GM19395 (cell line): ENCODE measurements around the gene NEURL1.
"Not testable (repeated sequence)": the region's sequence is repeated elsewhere in the genome, so short reads cannot be mapped to it uniquely, and the experiment has no call there.

ENCODE experiments used
- ATAC-seq: cut with Tn5 transposase; IDR thresholded peaks from one replicate; pipeline ENCODE4 v1.9.1; 2021; ENCODE audit warnings: mild to moderate bottlenecking, moderate library complexity; ENCODE audit not compliant: unreplicated experiment

Gene NEURL1

DNA sequence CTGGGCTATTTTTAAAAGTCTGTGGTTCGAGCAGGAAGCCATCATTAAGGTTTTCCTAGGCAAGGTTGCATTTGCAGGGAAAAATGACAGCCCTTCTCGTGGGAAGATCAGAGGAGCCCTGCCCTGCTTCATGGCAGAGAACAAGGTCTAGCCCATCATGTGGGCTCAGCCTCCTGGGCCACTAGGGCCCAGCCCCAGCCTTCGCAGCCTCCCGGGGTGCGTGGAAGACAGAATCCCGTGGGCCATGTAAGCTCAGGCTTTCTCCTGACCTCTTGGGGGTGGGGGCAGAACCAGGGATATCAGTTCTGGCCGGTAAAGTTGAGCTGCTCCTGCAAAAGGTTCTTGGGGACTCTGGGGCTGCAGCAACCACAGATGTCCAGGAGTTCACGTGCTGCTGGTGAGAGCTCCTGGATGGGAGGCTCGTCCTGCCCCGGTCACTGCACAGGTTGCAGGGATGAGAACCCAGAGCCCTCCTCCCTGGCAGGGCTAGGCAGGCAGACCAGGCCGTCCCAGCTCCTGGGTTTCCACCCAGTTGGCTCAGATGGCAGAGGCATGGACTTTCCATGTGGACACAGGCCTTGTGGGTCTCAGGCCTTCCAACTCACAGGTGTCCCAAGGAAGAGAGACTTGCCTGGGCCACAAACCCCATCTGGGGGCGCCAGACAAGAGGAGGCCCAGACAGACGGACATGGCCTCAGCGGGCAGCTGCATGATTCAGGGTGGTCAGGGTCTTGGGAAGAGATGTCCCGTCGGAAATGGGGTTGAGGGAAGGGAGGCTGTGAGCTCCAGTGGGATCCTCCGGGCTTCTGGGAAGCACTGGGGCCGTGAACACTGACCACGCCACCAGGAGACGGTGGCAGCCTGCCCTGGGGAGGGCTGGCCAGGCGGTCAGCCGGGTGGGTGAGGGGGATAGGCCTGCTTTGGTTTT, 126.2 kb downstream of the NEURL1 start:
- ATAC-seq: no peak

DNA sequence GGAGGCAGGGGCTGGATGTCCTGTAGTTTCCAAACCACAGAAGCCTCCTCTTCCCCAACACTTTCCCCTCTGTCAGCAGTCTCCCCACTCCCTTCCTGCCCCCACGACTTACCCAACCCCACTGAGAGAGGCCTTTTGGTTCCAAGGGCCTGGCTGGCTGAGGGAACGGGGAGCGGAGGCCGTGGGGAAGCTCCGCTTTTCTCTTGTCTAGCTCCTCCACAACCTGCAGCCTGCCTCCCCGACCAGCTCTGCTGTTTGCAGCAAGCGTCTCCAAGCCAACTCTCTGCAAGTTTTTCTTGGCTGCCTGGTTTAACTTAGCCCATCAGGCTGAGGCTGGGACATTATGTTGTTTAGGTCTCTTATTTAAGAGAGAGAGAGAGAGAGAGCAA, 126.8 kb downstream of the NEURL1 start:
- no peak for ATAC-seq

DNA sequence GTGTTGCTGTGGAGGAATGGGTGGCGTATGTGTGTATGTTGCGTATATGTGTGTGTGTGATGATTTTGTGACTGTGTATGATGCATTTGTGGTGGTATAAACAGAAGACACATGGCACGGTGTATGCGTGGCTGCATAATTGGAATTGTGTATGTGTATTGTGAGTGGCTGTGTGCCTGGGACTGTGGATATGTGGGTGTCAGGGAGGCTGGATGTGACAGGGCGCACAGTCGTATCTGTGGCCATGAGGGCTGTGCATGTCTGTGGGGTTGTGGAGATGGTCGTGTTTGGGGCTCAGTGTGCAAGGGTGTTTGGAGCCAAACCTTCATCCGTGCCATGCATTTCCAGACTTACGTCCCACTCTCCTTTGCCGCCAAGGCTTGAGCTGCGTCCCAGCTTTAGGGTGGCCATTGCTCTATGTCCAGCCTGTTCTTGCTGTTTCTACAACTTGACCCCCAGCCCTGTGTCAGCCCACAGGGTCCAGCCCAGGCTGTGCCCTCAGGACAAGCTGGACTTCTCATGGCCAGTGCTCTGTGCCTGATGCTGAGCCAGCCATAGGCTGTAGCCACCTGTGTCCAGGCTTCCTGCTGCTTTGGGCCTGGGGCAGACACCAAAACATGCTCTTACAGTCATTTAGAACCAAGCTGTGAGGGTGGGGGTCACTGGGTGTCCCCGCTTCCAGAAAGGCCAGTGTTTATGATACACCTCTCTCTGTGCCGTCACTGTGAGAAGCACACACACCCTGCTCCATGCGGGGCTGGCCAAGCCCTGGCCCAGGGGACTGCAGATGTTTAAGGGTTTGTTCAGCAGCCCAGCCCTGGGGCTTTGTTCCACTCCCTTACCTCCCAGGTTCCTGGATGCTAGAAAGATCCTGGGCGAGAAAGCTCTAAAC, 127.6 kb downstream of the NEURL1 start:
- ATAC-seq: no peak

DNA sequence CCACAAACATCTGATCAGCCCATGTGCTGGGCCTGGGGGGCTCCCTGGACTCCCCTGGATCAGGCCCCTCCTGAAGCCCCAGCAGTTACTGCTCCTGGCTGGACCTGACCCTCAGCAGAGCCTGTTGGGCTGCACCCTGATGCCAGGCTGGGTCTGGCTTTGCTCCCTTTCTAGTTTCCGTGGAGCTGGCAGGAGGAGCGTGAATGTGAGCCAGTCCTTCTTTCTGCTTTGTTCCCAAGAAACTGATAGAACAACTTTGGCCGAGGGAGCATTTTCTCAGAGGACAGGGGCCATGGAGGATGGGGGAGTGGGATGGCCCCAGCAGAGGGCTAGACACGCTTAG, 128.2 kb downstream of the NEURL1 start:
- no peak for ATAC-seq

DNA sequence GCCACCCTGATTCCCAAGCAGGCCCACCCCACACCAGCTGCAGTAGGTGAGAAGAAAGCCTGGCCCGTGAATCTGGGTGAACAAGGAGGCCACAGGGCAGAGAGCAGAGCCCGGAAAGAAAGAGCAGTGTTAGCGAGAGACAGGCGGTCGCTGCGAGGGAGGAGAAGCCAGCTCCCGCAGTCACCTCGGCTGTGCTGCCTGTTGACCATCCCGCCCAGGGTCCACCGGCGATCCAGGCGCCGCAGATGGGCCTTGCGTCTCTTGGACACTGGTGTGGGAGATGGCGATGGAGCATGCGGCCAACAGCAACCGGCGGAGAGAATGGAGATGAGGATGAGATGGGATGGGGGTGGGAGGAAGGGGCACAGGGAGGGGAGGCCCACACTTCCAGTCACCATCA, 128.8 kb downstream of the NEURL1 start:
- no peak for ATAC-seq

DNA sequence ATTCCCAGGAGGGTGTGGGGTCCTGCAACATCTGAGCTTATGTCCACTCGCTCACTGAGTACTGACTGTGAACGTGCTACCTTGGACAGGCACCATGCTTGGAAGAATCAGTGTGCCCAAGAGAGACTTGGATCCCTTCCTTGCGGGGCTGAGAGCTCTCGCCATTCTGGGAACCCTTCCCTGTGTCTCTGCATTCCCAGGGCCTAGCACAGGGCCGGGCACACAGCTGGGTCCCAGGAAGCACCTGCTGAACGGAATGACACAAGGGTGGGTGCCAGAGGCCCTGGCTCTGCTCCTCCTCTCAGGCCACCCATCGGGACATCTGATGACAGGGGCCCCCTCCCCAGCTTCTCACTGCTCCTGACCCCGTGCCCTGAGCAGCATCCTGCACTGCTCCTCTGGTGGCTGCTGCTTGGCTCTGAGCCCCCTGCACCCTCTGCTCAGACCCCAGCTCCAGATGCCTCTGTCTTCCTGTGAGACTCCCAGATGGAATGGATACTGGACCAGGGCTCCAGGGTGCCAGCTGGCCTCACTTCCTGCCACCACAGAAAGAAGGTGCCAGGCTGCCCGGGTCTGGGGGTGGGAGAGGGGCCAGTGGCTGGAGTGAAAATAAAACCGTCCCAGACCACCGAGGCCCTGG, 129.6 kb downstream of the NEURL1 start:
- no peak for ATAC-seq

DNA sequence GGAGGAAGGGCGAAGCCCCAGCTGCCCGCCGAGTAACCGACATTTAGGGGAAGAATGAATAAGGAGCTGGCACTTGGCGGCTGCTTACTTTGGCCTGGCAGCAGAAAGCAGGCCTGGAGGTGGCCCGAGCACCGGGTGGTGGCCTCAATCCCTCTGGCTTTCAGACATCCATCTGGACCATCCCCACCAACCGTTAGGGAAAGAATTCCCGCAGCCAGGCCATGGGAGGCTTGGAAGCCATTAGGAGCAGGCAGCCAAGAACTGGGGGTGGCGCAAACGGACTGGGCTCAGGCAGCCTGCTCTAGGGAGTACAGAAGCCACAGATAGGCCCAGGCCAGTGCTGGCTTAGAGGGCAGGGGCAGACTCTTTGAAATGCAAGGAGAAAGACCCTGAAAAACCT, 132.7 kb downstream of the NEURL1 start:
- ATAC-seq: no peak

DNA sequence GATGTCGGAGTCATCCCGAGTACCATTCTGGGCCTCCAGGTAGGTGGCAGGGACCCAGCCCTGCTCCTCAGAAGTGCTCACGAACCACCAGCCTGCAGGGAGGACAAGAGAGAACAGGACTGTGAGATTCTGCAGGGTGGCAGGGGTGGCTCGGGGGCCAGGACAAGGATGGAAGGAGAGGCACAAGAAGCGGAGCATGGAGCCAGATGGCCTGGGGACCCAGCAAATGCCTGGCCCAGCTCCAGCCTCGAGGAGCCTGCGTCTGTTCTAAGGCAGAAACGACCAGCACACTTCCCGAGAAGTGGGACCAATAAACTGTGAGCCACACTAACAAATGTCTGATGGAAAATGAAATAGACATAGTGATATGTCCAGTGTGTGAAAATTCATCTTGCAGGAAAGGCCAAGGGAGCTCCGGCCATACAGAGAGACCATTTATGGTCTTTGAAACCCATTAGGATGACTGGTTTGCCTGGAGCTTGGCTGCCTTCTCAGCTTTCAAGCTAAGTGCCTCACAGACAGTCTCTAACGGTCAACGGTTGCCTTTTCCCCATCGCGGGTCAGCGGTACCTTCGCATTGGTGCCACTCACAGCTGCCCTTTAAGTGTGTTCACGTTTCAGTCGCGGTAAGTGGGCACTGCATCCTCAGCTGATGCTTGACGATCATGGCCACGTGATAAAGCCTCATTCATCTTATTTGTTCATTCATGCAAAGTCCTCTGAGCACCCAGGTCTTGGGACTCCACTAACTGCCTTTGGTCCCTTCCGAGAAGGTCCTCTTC, 133.8 kb downstream of the NEURL1 start:
- ATAC-seq: no peak

DNA sequence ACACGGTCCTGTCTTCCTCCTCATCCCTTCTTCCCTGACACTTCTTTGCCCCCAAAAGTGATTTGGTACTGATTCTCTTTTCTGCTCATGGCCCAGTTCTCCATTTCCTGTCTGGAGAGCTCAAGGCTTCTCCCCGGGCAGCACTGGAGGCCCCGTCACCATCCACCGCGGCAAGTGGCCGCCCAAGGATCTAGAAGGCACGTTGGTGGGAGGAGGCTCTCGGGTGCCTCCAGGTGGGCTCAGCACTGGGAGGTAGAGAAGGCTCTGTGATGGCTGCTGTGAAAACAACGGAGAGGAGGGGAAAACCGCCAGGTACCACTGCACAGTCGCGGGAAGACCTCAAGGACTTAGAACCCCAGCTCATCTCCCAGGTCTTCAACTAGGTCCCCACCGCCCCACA, 134.4 kb downstream of the NEURL1 start:
- ATAC-seq: no peak

DNA sequence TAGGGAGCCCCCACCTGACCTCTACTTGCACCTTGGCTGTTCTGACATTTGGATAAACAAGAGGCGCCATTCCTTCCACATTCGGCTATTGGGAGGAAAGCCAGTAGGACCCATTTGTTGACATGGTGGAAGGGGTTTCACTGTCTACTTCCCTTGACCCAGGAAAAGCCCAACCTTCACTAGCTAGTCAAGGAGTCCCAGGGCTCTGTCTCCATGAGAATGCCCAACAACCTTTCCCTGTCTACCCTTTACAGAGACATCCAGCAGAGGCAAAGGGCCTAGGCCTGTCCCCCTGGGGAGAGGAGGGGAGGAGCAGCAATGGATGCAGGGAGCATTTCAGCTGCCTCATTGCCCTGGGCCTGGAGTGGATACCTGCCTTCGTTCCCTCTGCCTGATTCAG, 136.1 kb downstream of the NEURL1 start:
- ATAC-seq: no peak

DNA sequence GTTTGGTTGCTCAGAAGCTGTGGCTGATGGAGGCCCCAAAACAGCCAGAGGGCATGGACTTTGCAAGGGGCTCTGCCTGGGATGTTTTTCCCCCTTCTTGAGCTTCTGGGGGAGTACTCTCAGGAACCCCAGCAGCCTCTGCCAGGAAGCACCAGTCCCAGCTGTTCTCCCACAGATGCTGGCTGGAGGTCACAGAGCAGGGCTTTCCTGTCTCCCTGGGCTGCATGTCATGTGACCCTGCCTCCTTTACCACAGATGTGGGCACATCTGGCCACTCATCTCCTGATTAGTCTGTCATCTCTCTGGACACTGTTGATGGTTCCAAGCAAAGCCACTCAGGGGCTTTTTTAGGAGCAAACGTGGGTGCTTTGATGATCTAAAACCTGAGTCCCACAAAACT, 136.7 kb downstream of the NEURL1 start:
- no peak for ATAC-seq

DNA sequence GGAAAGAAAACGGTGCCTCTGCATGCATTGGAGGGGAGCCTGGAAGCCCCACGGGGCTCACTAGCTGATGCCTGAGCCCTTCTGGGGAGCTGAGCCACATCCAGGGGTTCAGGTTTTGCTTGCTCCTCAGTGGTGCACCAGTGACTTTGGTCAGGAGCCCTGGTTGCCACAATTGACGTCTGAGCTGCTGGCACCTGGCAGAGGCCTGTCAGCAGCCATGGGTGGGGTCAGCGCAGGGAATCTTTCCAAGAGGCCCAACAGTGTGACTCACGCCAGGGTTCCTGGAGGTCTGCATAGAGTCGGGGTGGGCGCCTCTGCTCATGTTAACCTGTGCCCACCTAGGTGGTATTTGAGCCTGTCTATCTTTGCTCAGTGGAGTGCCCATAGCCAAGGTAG, 138.7 kb downstream of the NEURL1 start:
- no peak for ATAC-seq

DNA sequence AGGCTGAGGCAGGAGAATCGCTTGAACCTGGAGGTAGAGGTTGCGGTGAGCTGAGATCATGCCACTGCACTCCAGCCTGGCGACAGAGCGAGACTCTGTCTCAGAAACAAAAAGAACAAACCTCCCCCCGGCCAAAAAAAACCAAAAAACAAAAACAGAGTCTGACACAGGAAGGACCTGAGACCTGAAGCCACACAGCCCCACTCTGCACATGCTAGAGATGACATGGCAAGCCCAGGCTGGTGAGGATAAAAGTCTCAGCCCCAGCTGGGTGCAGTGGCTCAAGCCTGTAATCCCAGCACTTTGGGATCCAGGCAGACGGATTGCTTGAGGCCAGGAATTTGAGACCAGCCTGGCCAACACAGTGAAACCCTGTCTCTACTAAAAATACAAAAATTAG, 139.4 kb downstream of the NEURL1 start:
- not testable (repeated sequence) for ATAC-seq

DNA sequence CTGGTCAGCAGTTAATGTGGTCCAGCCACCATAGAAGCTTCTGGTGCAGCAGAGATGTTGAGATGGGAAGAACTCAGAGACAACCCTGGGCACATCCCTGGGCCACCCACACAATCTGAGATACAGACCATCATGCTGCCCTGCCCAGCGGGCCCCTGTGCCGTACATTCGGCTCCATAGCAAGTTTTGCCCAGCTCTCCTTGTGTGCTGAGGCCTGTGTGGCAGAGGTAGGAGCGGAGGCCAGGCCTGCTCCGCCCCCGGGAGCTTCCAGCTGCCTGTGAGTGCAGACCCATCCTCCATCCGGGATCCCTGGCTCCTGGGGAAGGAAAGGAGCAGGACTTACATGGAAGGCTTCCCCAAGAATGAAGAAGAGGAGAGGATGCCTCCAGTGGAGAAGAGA, 140.3 kb downstream of the NEURL1 start:
- no peak for ATAC-seq

DNA sequence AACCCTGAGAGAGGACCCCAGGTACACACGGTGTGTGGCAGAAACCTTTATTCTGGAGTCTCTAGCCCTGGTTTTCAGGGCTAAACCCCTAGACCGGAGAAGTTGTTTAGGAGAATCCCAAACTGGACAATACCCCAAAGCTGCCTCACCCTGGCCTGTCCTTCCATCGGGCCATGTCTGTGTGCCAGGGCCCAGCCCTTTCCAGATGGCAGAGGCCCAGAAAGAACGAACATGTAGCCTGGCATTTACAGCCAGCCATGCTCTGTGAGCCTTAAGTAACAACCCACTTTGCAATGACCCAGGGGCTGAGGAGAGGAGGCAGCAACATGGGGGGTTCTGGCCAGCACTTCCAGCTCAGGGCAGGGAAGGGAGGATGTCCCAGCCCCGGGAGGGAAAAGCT, 142.1 kb downstream of the NEURL1 start:
- ATAC-seq: no peak

DNA sequence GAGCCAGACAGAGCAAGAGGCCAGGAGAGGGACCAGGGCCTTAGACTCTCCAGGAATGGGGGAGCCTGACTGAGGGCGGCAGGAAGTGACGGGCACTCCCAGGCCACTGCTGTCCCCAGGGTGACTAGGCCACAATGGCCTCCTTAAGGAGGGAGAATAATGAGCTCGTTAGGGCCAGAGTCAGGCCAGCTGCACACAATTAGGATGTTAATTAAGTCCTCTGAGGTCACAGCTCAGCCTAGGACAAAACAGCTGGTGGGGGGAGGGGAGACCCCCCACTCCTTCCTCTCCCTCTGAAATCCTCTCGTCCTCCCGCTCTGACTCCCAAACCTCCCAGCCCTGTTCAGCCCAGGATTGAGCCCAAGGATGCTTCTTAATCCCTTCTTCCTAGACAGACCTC, 143.0 kb downstream of the NEURL1 start:
- no peak for ATAC-seq

DNA sequence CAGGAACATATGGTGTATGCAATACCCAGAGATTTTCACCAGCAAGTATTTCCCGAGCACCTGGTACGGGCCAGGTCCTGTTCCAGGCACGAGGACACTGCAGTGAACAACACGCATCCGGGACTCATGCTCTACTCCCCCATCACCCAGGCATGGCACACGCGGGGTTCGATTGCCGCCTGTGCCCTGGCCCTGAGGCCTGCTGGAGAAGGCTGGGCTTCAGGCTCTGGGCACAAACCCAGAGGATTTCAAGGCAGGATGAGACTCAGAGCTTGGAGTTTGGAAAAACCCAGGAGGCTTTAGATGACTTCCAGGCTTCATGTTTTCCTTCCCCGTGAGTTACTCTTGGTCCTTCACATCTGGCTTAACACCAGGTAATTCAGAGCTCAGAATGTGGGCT, 143.5 kb downstream of the NEURL1 start:
- ATAC-seq: no peak

DNA sequence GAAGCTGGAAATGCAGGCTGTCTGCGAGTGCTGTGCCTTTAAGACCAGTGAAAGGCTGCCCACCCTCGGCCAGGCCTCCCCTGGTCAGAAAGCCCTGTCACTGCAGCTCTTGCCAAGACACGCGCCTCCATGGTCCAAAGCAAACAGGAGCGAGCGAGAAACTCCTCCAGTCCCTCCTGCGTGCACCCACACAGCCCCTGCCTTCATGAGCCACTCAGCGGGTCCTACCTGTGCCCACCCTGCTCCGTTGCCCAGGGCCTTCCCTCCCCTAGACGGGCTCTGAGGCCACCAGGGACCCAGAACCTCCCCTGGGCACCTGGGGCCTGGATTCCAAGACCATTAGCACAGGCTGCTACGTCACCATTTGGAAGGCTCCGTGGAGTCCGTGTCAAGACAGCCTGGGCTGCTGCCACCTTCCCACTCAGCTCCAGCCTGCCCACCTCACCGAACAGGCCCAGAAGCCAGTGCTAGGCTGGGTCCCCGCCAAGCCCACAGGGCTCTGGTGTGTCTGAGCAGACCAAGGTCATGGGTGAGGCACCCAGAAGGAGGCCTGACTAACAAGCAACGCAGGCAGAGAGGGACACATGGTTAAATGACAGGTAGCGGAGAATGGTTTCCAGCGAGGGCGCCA, 144.5 kb downstream of the NEURL1 start:
- ATAC-seq: no peak

DNA sequence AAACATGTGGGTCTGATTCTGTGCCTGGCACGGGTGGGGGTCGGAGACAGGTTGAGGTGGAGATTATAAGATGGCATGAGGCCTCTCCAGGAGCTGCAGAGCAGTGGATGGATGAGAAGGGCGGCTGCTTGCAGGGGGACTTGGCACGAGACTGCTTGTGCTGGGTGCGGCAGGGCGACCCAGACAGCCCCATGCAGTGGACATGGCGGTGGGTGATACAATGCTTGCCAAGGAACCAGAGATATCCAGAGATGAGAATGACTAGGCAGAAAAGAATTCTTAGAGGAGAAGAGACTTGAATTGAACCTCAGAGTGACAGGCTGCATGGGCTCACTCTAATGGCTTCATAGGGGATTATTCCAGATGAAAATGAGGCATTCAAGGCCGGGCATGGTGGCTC, 145.4 kb downstream of the NEURL1 start:
- ATAC-seq: no peak

DNA sequence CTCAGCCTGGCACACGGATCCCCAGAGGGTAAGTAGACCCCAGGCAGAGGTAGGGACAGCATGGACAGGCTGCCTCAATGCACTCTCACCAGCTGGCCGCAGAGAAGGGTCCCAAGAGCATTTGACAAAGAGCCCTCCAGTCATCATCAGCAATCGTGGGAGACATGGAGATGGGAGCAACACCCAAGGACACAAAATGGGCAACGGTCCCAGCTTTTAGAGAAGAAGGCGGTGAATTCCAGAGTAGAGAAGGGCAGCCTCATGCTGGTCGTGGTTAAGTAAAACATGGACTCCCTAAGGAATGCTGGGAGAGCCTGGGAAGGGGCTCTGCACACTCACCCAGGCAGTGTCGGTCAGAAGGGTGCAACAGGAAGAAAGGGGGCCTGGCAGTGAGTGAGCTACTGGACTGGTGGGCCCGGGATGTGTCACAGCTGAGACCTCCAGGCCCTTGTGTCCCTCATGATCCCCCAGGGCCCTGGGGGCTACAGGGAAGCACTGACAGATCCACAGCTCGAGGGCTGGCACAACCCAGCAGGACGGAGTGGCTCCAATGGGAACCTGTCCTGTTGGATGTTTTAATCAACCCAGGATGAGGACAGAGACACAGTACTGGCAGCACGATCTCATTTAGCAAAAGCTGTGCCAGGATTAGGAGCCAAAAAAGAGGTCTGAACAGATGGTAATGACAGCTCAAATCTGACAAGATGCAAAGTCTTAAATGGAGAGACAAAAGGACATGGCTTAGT, 147.1 kb downstream of the NEURL1 start:
- ATAC-seq: no peak
